Renal cortex interstitium (tissue), 11 donors: ENCODE results near the gene ARMC5. TPM values are rescaled to one million over a fixed set of nuclear protein-coding genes. Genes with fewer than 3 reads are reported as not detected.

Experiments used
- DNase-seq, 11 donors: peaks; one replicate each; pipeline ENCODE4 v3.0.0-alpha.2; 2013; ENCODE audit warnings: low read depth in 9 of 11, low spot score in 4 of 11; ENCODE audit errors: extremely low read depth in 1 of 11
- polyA plus RNA-seq, 3 donors: library from polyadenylated mRNA; unstranded; fragments of 120-200 nt; gene quantifications; one replicate each; pipeline ENCODE4 v1.2.1, GENCODE V29; 2013; ENCODE audit not compliant: insufficient read length in 3 of 3

ARMC5 gene
- polyA plus RNA-seq, 3 donors = 10.2 to 14.6 (median 14.3) TPM

- DNase-seq = peak in 2 of 11 donors; percentile 37 to 44
Observed at GRCh38 chr16:31508706-31509195, 49.5 kb downstream of the ARMC5 start.

- DNase-seq = no peak
Observed at GRCh38 chr16:31513126-31513525, 53.8 kb downstream of the ARMC5 start.

- DNase-seq = no peak
Observed at GRCh38 chr16:31513884-31514283, 54.6 kb downstream of the ARMC5 start.

Other genes with a start within 250 kb of the ARMC5 start
- gene TRIM72, start 245.4 kb upstream of the ARMC5 start, polyA plus RNA-seq = under 1 TPM; 0.09 to 0.18 (median 0.09) TPM
- not detected for gene PYDC1, start 242.4 kb upstream of the ARMC5 start, polyA plus RNA-seq
- gene ITGAM, start 199.5 kb upstream of the ARMC5 start, polyA plus RNA-seq = 1 to 10 TPM; 1.9 to 2.1 (median 1.9) TPM
- gene ITGAX, start 104.3 kb upstream of the ARMC5 start, polyA plus RNA-seq = 1 to 10 TPM in 1 of 3 donors, under 1 TPM in 2; 0.39 to 1.9 (median 0.65) TPM
- gene ITGAD, start 66.2 kb upstream of the ARMC5 start, polyA plus RNA-seq = under 1 TPM; 0.08 to 0.22 (median 0.17) TPM
- 1 to 10 TPM in 2 of 3 donors, under 1 TPM in 1; 0.51 to 1.6 (median 1.2) TPM for gene COX6A2, start 31.1 kb upstream of the ARMC5 start, polyA plus RNA-seq
- gene ZNF843, start 16.7 kb upstream of the ARMC5 start, polyA plus RNA-seq = 1 to 10 TPM; 2.7 to 3.3 (median 2.8) TPM
- gene TGFB1I1, start 12.7 kb downstream of the ARMC5 start, polyA plus RNA-seq = 10 to 100 TPM; 42.1 to 51.3 (median 45.6) TPM
- gene SLC5A2, start 23.6 kb downstream of the ARMC5 start, polyA plus RNA-seq = 10 to 100 TPM; 39.0 to 73.9 (median 54.2) TPM
- gene RUSF1, start 48.9 kb downstream of the ARMC5 start, polyA plus RNA-seq = 100 to 1,000 TPM in 1 of 3 donors, 10 to 100 TPM in 2; 69.2 to 101 (median 86.3) TPM
- gene AHSP, start 68.4 kb downstream of the ARMC5 start, polyA plus RNA-seq = 10 to 100 TPM in 1 of 3 donors, 1 to 10 TPM in 2; 3.8 to 13.4 (median 5.5) TPM